Activated CD8-positive, alpha-beta memory T cell treated with anti-CD3 and anti-CD28 coated beads, Interleukin-2, amount 50 U/mL, for 24 hours (primary cell): ENCODE measurements around the gene SF3B2.
"Not testable (repeated sequence)": the region's sequence is repeated elsewhere in the genome, so short reads cannot be mapped to it uniquely, and the experiment has no call there.

ENCODE experiments used
- DNase-seq: peaks from one replicate; pipeline ENCODE4 v3.0.0-alpha.2; 2020; ENCODE audit errors: extremely low read depth

The SF3B2 gene

GRCh38 chr11:66106786-66107599 lies 54.8 kb downstream of the SF3B2 start:
- no peak for DNase-seq

DNA sequence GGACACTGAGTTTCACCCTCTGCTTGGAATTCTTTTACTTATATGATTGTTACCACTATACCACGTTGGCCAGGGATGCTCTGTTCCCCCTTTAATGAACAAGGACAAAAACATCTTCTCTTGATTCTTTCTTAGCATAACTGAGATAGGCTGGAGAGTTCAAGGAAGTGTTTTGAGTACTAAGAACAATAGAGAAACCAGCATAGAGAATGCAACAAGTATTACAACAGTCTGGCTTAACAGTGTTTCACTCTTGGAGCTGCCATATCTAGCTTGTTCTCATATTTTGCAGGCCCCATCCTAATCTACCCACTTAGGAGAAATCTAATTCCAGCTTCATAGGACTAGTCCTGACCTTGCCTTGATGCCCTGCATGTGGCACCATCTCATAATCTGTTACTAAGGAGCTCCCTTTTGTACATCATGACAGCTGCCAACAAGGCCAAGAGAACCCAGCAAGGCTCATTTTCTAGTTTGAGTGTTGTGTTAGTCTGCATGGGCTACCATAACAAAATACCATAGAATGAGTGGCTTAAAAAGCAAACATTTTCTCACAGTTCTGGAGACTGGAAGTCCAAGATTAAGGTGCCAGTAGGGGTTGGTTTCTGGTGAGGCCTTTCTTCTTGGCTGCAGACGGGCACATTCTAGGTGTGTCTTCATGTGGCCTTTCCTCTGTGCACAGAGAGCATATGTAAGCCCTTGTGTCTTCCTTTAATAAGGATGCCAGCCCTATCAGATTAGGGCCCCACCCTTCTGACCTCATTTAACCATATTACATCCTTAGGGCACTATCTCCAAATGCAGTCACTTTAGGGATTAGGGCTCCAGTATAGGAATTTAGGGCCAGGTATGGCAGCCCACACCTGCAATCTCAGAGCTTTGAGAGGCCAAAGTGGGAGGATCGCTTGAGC lies 55.7 kb downstream of the SF3B2 start:
- DNase-seq = no peak

DNA sequence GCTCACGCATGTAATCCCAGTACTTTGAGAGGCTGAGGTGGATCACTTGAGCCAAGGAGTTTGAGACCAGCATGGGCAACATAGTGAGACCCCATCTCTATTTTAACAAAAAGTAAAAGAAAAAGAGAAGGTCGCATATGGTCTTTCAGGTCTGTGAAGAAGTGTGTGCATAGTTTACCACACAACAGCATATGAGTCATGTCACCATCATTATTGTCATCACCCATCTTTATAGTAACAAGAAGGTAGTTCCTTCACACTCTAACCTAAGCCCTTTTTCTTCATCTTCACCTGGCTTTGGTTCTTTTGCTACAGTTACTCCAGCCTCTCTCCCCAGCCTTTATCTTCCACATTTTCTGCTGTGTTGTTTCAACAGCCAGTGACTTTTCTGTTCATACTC lies 57.1 kb downstream of the SF3B2 start:
- DNase-seq = no peak

GRCh38 chr11:66111158-66111557 lies 59.0 kb downstream of the SF3B2 start:
- DNase-seq = no peak

DNA sequence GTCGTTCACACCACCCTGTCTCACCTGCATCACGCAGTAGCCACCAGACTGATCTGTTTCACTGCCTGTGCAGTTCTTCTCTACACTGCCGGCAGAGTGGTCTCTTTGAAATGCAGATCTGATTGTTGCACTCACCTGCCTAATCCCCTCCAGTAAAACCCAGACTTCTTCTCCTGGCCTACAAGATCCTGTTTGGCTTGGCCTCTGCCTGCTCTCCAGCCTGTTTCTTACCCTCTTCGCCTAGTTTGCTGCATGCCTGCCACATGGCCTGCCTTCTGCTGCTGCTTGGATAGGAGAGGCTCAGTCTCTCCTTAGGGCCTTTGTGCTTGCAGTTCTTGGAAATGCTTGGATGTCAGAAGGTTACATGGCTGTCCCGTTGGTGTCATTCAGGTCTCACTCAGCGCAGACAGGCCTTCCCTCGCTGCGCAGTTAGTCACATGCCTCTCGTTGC lies 59.9 kb downstream of the SF3B2 start:
- no peak for DNase-seq

DNA sequence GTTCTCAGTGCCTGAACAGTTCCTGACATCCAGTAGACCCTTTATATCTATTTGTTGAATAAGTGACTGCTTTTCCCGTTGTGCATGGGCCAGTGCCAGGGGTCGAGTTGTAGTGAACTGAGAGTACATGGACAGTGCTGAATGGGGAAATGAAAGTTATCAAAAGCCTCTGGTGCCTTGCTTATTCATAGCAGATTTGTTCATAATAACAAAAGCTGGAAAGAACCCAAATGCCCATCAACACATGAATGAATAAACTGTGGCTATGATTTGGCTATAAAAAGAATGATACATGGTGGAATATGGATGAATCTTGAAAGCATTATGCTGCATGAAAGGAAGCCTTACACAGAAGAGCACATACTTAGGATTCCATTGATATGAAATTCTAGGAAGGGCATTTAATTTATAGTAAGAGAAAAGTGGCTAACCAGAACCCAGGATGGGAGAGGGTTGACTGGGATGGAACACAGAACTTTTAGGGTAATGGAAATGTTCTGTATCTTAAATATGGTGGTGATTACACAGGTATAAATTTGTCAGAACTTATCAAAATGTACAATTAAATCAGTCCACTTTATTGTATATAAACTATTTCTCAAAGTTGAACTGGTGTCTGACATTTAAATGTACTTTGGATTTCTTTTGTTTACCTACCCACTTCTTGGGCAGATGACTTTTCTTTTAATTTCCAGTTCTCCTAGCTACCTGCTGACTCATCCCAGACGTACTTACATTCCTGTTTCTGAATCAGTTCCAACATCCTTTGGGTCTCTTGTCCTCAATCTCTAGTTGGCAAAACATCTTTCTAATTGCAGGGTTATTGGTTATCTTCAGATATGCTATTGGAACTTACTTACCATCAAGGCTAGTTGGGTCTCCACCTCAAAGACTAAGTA lies 60.7 kb downstream of the SF3B2 start:
- DNase-seq = no peak

- not testable (repeated sequence) for DNase-seq
These were observed 62.8 kb downstream of the SF3B2 start for GRCh38 chr11:66114957-66115356.

DNA sequence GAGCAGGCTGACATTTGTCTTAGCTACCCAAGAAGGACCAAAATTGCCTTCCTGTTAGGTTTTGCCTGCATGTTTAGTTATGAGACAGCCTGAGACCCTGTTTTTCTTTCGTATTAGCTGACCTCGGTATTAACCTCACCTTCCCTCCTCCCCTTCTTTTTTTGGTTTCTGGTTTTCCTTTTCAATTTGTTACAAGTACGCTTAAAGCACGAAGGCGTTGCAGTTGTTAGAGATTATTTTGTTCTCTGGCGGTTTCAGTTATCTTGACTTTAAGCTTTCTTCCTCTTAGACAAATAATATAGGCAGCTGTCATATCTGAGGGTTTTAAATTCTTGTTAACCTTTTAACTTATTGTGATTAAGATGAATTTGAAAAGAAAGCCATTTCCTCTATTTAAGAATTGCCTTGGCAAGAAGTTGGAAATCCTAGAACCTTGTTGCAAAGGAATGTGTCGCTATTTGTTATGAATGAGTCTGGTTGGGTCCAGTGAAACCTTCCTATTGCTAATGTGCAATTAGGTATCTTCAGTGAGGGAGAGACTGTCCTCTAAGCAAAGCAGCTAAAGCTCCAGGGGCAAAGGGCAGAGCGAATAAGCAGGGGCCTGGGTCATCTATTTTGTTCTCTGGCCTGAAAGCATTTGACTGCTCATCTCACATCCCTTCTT lies 63.6 kb downstream of the SF3B2 start:
- no peak for DNase-seq

DNA sequence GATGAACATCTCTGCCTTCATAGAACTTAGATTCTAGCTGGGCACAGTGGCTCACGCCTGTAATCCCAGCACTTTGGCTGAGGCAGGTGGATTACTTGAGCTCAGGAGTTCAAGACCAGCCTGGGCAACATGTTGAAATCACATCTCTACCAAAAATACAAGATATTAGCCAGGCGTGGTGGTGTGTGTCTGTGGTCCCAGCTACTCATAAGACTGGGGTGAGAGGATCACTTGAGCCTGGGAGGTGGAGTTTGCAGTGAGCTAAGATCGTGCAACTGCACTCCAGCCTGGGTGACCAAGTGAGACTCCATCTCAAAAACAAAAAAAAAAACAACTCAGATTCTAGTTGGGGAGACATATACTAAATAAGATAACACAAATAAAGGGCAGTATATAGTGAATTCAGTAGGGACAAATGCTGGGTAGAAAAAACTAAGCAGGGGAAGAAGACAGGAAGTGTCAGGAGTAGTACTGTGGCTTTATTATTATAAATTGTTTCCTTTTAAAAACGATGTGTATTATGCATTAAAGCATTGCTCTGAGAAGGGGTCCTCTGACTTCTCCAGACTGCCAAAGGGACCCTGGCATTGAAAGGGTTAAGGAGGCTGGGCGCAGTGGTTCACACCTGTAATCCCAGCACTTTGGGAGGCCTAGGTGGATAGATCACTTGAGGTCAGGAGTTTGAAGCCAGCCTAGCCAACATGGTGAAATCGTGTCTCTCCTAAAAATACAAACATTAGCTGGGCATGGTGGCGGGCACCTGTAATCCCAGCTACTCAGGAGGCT lies 64.6 kb downstream of the SF3B2 start:
- no peak for DNase-seq

GRCh38 chr11:66118847-66119246 lies 66.7 kb downstream of the SF3B2 start:
- DNase-seq = no peak
